Measurements from ENCODE around the gene ADAM17. TPM values are rescaled to one million over a fixed set of nuclear protein-coding genes. Genes with fewer than 3 reads are reported as not detected.

The ADAM17 gene
- polyA plus RNA-seq, 1 donor from 2014 or later: 32.6 TPM

DNA sequence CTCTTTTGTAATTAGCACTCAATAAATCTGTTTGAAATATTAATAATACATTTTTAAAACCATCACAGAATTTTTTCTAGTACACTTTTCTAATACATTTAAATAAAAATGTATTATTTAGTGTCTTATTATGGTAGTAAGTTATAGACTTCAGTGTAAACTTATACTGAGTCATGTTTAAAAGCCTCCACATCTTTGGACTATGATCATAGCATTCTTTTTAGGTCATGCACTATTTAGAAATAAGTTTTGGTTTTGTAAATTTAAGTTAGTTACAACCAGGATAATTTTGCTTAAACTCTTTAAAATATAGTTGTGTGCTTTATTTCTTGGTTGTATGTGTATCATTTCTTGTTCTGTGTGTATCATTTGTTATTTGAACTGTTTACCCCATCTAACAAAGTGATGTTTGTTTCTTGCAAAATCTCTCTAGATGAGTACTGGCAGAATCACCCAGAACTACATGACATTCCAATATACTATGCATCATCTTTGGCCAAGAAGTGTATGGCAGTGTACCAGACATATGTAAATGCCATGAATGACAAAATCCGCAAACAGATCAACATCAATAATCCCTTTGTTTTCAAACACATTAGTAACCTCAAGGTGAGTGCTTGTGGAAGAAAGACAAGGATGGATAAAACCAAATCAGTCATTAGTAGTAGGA is 115.4 kb downstream of the ADAM17 start:
- Histone ChIP-seq H3F3A (ENCODE audit: insufficient read depth, low read length, poor library complexity, severe bottlenecking) (no peaks in the 10 kb centered on the region), H3K9me3 (ENCODE audit: low read length) (no peaks in the 10 kb centered on the region), H3K27me3 (ENCODE audit: insufficient read depth, low read depth, low read length) (no peaks in the 10 kb centered on the region), H3K36me3 (ENCODE audit: insufficient read depth, low read length) (peaks cover 12% of the 10 kb centered on the region), H3K4me3 (ENCODE audit: low read length) (no peak overlapping the region), H3K9me2 (ENCODE audit: insufficient read depth, low read length) (no peaks in the 10 kb centered on the region), H3K4me2 (ENCODE audit: low read length) (no peak overlapping the region), H3K79me2 (replicated peaks; ENCODE audit: insufficient read depth, low read length) (no peaks in the 10 kb centered on the region), H3K27ac (ENCODE audit: low read length) (no peak overlapping the region), H3K9ac (ENCODE audit: low read length) (no peak overlapping the region), H2AFZ (ENCODE audit: low read depth, low read length) (no peak overlapping the region), H4K20me1 (ENCODE audit: insufficient read depth) (no peaks in the 10 kb centered on the region)
- TF ChIP-seq MXI1 (conservative IDR thresholded peaks at IDR 0.05; ENCODE audit: poor library complexity, severe bottlenecking) (no peak), TAF1 (IDR thresholded peaks at IDR 0.05; ENCODE audit: low read depth) (no peak), POLR2AphosphoS5 (IDR thresholded peaks at IDR 0.05) (no peak), RAD21 (conservative IDR thresholded peaks at IDR 0.05) (no peak), EP300 (conservative IDR thresholded peaks at IDR 0.05; ENCODE audit: poor library complexity, severe bottlenecking) (no peak), SMC3 (conservative IDR thresholded peaks at IDR 0.05; ENCODE audit: poor library complexity) (no peak), EZH2 (IDR thresholded peaks at IDR 0.05; ENCODE audit: borderline replicate concordance, insufficient read depth, low read length, poor library complexity, severe bottlenecking) (no peak)
- TF ChIP-seq, protein P1, sequence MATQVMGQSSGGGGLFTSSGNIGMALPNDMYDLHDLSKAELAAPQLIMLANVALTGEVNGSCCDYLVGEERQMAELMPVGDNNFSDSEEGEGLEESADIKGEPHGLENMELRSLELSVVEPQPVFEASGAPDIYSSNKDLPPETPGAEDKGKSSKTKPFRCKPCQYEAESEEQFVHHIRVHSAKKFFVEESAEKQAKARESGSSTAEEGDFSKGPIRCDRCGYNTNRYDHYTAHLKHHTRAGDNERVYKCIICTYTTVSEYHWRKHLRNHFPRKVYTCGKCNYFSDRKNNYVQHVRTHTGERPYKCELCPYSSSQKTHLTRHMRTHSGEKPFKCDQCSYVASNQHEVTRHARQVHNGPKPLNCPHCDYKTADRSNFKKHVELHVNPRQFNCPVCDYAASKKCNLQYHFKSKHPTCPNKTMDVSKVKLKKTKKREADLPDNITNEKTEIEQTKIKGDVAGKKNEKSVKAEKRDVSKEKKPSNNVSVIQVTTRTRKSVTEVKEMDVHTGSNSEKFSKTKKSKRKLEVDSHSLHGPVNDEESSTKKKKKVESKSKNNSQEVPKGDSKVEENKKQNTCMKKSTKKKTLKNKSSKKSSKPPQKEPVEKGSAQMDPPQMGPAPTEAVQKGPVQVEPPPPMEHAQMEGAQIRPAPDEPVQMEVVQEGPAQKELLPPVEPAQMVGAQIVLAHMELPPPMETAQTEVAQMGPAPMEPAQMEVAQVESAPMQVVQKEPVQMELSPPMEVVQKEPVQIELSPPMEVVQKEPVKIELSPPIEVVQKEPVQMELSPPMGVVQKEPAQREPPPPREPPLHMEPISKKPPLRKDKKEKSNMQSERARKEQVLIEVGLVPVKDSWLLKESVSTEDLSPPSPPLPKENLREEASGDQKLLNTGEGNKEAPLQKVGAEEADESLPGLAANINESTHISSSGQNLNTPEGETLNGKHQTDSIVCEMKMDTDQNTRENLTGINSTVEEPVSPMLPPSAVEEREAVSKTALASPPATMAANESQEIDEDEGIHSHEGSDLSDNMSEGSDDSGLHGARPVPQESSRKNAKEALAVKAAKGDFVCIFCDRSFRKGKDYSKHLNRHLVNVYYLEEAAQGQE (IDR thresholded peaks at IDR 0.05; ENCODE audit: borderline replicate concordance): no peak
- TF ChIP-seq, protein P2, sequence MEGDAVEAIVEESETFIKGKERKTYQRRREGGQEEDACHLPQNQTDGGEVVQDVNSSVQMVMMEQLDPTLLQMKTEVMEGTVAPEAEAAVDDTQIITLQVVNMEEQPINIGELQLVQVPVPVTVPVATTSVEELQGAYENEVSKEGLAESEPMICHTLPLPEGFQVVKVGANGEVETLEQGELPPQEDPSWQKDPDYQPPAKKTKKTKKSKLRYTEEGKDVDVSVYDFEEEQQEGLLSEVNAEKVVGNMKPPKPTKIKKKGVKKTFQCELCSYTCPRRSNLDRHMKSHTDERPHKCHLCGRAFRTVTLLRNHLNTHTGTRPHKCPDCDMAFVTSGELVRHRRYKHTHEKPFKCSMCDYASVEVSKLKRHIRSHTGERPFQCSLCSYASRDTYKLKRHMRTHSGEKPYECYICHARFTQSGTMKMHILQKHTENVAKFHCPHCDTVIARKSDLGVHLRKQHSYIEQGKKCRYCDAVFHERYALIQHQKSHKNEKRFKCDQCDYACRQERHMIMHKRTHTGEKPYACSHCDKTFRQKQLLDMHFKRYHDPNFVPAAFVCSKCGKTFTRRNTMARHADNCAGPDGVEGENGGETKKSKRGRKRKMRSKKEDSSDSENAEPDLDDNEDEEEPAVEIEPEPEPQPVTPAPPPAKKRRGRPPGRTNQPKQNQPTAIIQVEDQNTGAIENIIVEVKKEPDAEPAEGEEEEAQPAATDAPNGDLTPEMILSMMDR (IDR thresholded peaks at IDR 0.05; ENCODE audit: poor library complexity, severe bottlenecking): no peak

DNA sequence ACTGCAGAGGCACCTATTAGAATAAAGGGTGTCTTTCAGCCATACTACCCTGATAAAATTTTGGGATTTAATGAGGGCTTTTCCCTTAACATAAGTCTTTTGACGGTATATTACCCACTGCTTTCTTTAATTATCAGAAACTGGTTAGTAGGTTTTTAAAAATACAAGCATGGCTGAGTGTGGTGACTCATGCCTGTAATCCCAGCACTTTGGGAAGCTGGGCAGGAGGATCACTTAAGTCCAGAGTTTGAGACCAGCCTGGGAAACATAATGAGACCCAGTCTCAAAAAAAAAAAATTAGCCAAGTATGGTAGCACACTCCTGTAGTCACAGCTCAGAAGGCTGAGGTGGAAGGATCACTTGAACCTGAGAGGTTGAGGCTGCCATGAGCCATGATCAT is 116.1 kb downstream of the ADAM17 start:
- no peaks in the 10 kb centered on the region for H3K79me2 ChIP-seq (replicated peaks; ENCODE audit: insufficient read depth, low read length)
- no peak overlapping the region for H2AFZ ChIP-seq (ENCODE audit: low read depth, low read length)
- no peaks in the 10 kb centered on the region for H3F3A ChIP-seq (ENCODE audit: insufficient read depth, low read length, poor library complexity, severe bottlenecking)
- H3K27ac ChIP-seq (ENCODE audit: low read length): no peak overlapping the region
- no peaks in the 10 kb centered on the region for H3K27me3 ChIP-seq (ENCODE audit: insufficient read depth, low read depth, low read length)
- no peak overlapping the region for H3K4me3 ChIP-seq (ENCODE audit: low read length)
- H3K36me3 ChIP-seq (ENCODE audit: insufficient read depth, low read length): peaks cover 12% of the 10 kb centered on the region
- H4K20me1 ChIP-seq (ENCODE audit: insufficient read depth): no peaks in the 10 kb centered on the region
- no peak overlapping the region for H3K9ac ChIP-seq (ENCODE audit: low read length)
- no peaks in the 10 kb centered on the region for H3K9me3 ChIP-seq (ENCODE audit: low read length)
- no peaks in the 10 kb centered on the region for H3K9me2 ChIP-seq (ENCODE audit: insufficient read depth, low read length)
- TF ChIP-seq TAF1 (IDR thresholded peaks at IDR 0.05; ENCODE audit: low read depth) (no peak), EZH2 (IDR thresholded peaks at IDR 0.05; ENCODE audit: borderline replicate concordance, insufficient read depth, low read length, poor library complexity, severe bottlenecking) (no peak), SMC3 (conservative IDR thresholded peaks at IDR 0.05; ENCODE audit: poor library complexity) (no peak), MXI1 (conservative IDR thresholded peaks at IDR 0.05; ENCODE audit: poor library complexity, severe bottlenecking) (no peak)
- H3K4me2 ChIP-seq (ENCODE audit: low read length): no peak overlapping the region

Other genes starting within 250 kb of the ADAM17 start
- 98.0 TPM in 2 replicates for gene ITGB1BP1, start 132.3 kb downstream of the ADAM17 start, polyA plus RNA-seq
- 54.3 and 56.0 TPM in 2 replicates for gene CPSF3, start 132.2 kb downstream of the ADAM17 start, polyA plus RNA-seq
- 33.0 and 44.2 TPM in 2 replicates for gene IAH1, start 81.3 kb downstream of the ADAM17 start, polyA plus RNA-seq
- gene YWHAQ, start 75.2 kb upstream of the ADAM17 start, polyA plus RNA-seq: 1,332 and 1,446 TPM in 2 replicates